Cardiac ventricle fibroblast (primary cell): Measurements from ENCODE around the gene PDLIM1. TPM values are rescaled to one million over a fixed set of nuclear protein-coding genes. Genes with fewer than 3 reads are reported as not detected.

ENCODE experiments used
- total RNA-seq: library from RNA; depleted of rRNA; stranded (reverse); fragments of >200 nt; gene quantifications from 2 replicates; pipeline ENCODE4 v1.2.3, GENCODE V29; 2015

PDLIM1 gene, protein sequence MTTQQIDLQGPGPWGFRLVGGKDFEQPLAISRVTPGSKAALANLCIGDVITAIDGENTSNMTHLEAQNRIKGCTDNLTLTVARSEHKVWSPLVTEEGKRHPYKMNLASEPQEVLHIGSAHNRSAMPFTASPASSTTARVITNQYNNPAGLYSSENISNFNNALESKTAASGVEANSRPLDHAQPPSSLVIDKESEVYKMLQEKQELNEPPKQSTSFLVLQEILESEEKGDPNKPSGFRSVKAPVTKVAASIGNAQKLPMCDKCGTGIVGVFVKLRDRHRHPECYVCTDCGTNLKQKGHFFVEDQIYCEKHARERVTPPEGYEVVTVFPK
- total RNA-seq = 182 and 185 TPM in 2 replicates

GRCh38 chr10:95290461-95291364 is at the start of gene PDLIM1:
TSS of gene PDLIM1 (minus strand) at chr10:95291003. CDS start at chr10:95290915, 88 bp downstream.

DNA sequence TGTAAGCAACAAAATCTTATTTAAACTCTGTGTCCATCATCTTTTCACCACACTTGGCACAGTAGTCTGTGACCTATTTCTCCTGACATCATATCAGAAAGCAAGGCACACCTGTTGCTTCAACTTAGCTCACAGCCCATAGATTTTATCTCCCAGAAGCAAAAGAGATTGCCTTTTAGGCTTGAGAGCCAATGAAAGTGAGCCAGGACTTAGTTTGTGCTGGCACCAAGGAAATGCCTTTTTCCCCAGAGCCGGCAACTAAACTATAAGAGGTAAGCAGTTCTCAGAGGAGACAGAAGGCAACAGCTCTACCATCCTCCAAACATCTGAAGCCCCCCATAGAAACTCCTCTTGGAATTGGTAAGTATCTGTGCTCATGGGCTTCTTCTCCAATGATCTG is 96.9 kb downstream of the PDLIM1 start, which contains the start of gene ACSM6:
Gene ACSM6 (plus strand): TSS at position 295 of the 400 bp plus-strand sequence. CDS start 248 bp downstream, outside the sequence.

Other genes with a start within 250 kb of the PDLIM1 start
- not detected in 2 replicates for gene CYP2C8, start 221.5 kb downstream of the PDLIM1 start, total RNA-seq
- not detected in 2 replicates for gene ACSM6, start 96.8 kb downstream of the PDLIM1 start, total RNA-seq